ENCODE results near the gene PLD5. TPM values are rescaled to one million over a fixed set of nuclear protein-coding genes. Genes with fewer than 3 reads are reported as not detected.
"Not testable (repeated sequence)": the region's sequence is repeated elsewhere in the genome, so short reads cannot be mapped to it uniquely, and the experiment has no call there.

PLD5 gene
- total RNA-seq, 1 donor from 2014 or later, result not detected

DNA sequence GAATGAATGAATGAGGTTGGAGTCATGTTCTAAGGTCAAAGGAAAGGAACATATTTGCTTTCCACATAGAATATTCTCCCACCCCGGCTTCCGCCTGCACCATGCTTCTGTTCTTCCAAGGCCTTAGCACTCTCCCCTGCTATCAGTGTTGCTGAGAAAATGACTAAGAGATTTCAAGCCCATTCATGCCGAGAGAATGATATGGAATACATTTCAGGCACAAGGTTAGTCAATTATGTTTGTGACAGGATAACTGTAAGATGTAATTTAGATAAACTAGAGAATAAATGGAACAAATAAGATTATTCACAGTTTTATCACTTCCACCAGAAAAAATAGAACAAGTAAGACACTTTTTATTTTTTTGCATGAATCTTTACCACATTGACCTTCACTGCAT, 122.6 kb downstream of the PLD5 start:
- POLR2A ChIA-PET, result no interaction called here
- H3K4me1 Mint-ChIP-seq, result no peaks in the 10 kb centered on the region
- TF ChIP-seq, protein P1, sequence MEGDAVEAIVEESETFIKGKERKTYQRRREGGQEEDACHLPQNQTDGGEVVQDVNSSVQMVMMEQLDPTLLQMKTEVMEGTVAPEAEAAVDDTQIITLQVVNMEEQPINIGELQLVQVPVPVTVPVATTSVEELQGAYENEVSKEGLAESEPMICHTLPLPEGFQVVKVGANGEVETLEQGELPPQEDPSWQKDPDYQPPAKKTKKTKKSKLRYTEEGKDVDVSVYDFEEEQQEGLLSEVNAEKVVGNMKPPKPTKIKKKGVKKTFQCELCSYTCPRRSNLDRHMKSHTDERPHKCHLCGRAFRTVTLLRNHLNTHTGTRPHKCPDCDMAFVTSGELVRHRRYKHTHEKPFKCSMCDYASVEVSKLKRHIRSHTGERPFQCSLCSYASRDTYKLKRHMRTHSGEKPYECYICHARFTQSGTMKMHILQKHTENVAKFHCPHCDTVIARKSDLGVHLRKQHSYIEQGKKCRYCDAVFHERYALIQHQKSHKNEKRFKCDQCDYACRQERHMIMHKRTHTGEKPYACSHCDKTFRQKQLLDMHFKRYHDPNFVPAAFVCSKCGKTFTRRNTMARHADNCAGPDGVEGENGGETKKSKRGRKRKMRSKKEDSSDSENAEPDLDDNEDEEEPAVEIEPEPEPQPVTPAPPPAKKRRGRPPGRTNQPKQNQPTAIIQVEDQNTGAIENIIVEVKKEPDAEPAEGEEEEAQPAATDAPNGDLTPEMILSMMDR (IDR thresholded peaks at IDR 0.05), result no peak
- H3K27ac Mint-ChIP-seq, result no peak overlapping the region
- H3K4me3 Mint-ChIP-seq, result no peak overlapping the region
- H3K36me3 Mint-ChIP-seq (ENCODE audit: low read depth), result no peaks in the 10 kb centered on the region
- intact Hi-C loops (cut with micrococcal nuclease), result no loop called here
- DNase-seq (no peak), ATAC-seq (ENCODE audit: low read depth) (no peak)
- H3K9me3 Mint-ChIP-seq, result no peaks in the 10 kb centered on the region
- CTCF ChIA-PET, result no interaction called here
- no peaks in the 10 kb centered on the region for H3K27me3 Mint-ChIP-seq

GRCh38 chr1:242398351-242398750, 126.1 kb downstream of the PLD5 start:
- ChIA-PET CTCF (no interaction called here), POLR2A (no interaction called here)
- TF ChIP-seq, protein P1 (IDR thresholded peaks at IDR 0.05), result no peak
- H3K4me1 Mint-ChIP-seq, result no peaks in the 10 kb centered on the region
- no peak overlapping the region for H3K27ac Mint-ChIP-seq
- no peaks in the 10 kb centered on the region for H3K27me3 Mint-ChIP-seq
- no peaks in the 10 kb centered on the region for H3K36me3 Mint-ChIP-seq (ENCODE audit: low read depth)
- intact Hi-C loops (cut with micrococcal nuclease), result no loop called here
- DNase-seq (no peak), ATAC-seq (ENCODE audit: low read depth) (no peak)
- no peak overlapping the region for H3K4me3 Mint-ChIP-seq
- peaks cover 1% of the 10 kb centered on the region for H3K9me3 Mint-ChIP-seq

DNA sequence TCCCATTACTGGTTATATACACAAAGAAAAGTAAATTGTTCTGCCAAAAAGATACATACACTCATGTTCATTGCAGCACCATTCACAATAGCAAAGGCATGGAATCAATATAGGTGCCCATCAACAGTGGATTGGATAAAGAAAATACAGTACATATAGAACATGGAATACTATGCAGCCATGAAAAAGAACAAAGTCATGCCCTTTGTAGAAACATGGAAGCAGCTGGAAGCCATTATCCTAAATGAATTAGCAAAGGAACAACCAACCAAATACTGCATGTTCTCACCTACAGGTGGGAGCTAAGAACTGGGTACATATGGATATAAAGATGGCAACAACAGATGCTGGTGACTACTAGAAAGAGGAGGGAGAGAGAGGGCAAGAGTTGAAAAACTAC, 132.6 kb downstream of the PLD5 start:
- H3K27me3 Mint-ChIP-seq, result no peaks in the 10 kb centered on the region
- peaks cover 5% of the 10 kb centered on the region for H3K9me3 Mint-ChIP-seq
- ChIA-PET CTCF (no interaction called here), POLR2A (no interaction called here)
- no peak overlapping the region for H3K4me3 Mint-ChIP-seq
- H3K27ac Mint-ChIP-seq, result no peak overlapping the region
- no peaks in the 10 kb centered on the region for H3K4me1 Mint-ChIP-seq
- intact Hi-C loops (cut with micrococcal nuclease), result no loop called here
- no peak for ATAC-seq (ENCODE audit: low read depth)
- no peaks in the 10 kb centered on the region for H3K36me3 Mint-ChIP-seq (ENCODE audit: low read depth)
- DNase-seq, result no peak
- TF ChIP-seq, protein P1 (IDR thresholded peaks at IDR 0.05), result no peak

GRCh38 chr1:242376121-242376520, 148.4 kb downstream of the PLD5 start:
- H3K27me3 Mint-ChIP-seq; H3K4me3 Mint-ChIP-seq; ATAC-seq (ENCODE audit: low read depth); CTCF ChIA-PET; POLR2A ChIA-PET; DNase-seq; H3K36me3 Mint-ChIP-seq (ENCODE audit: low read depth); H3K4me1 Mint-ChIP-seq; H3K27ac Mint-ChIP-seq; intact Hi-C loops (cut with micrococcal nuclease): not testable (repeated sequence)
- H3K9me3 Mint-ChIP-seq, result peaks cover 11% of the 10 kb centered on the region

- intact Hi-C loops (cut with micrococcal nuclease); ATAC-seq (ENCODE audit: low read depth); H3K9me3 Mint-ChIP-seq; H3K27me3 Mint-ChIP-seq; H3K36me3 Mint-ChIP-seq (ENCODE audit: low read depth); H3K27ac Mint-ChIP-seq; CTCF ChIA-PET; DNase-seq; POLR2A ChIA-PET; H3K4me3 Mint-ChIP-seq; H3K4me1 Mint-ChIP-seq: not testable (repeated sequence)
Observed at GRCh38 chr1:242350446-242350845, 174.1 kb downstream of the PLD5 start.

GRCh38 chr1:242349636-242350035, 174.9 kb downstream of the PLD5 start:
- H3K4me3 Mint-ChIP-seq, result no peak overlapping the region

DNA sequence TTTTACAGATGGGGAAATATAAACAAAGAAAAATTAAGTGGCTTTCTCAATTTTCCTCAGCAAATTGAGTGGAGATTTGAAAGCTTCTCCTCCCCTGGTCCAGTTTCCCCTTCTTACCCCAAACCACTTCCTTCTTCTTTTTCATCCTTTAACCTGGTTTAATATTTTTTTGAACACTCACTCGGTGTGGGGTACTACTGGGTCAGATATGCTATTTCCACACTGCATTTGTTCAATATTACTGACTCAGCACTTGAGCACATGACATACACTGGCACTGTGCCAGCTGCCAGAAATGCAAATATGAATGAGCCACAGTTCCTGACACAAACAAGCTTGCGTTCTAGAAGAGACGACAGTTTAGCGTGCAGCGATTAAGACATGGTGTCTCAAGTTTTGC, 193.6 kb downstream of the PLD5 start:
- DNase-seq; ATAC-seq (ENCODE audit: low read depth); intact Hi-C loops (cut with micrococcal nuclease); POLR2A ChIA-PET; H3K27ac Mint-ChIP-seq; H3K27me3 Mint-ChIP-seq; H3K4me3 Mint-ChIP-seq; H3K9me3 Mint-ChIP-seq; CTCF ChIA-PET; H3K4me1 Mint-ChIP-seq; H3K36me3 Mint-ChIP-seq (ENCODE audit: low read depth): not testable (repeated sequence)

More at GRCh38 chr1:242349636-242350035, 174.9 kb downstream of the PLD5 start:
- intact Hi-C loops (cut with micrococcal nuclease), result no loop called here
- POLR2A ChIA-PET, result no interaction called here
- ATAC-seq (ENCODE audit: low read depth), result no peak
- CTCF ChIA-PET, result no interaction called here
- no peak overlapping the region for H3K27ac Mint-ChIP-seq
- no peaks in the 10 kb centered on the region for H3K27me3 Mint-ChIP-seq
- TF ChIP-seq, protein P1 (IDR thresholded peaks at IDR 0.05), result no peak
- peaks cover 5% of the 10 kb centered on the region for H3K9me3 Mint-ChIP-seq
- peaks cover 2% of the 10 kb centered on the region for H3K36me3 Mint-ChIP-seq (ENCODE audit: low read depth)
- no peak for DNase-seq
- no peaks in the 10 kb centered on the region for H3K4me1 Mint-ChIP-seq

DNA sequence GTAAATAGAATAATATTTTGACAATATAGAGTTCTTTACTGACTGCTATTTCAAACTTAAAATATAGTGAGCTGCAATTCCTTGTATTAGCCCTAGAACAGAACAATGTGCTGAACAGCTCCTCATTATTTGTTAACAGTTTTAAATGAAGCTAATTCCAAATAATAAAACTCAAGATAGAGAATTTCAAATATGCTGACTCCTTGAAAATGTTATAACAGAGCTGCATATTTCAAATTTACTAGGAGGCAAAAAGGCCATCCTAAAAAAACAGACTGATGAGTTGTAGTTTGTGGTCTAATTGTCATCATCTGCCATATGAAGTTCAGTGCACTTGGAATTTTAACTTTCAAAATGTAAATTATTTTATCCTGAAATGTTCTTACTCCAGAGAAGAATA, 197.1 kb downstream of the PLD5 start:
- intact Hi-C loops (cut with micrococcal nuclease); POLR2A ChIA-PET: not testable (repeated sequence)

GRCh38 chr1:242321981-242322380, 202.5 kb downstream of the PLD5 start:
- H3K9me3 Mint-ChIP-seq; intact Hi-C loops (cut with micrococcal nuclease); H3K27me3 Mint-ChIP-seq; POLR2A ChIA-PET; H3K4me3 Mint-ChIP-seq; ATAC-seq (ENCODE audit: low read depth); H3K36me3 Mint-ChIP-seq (ENCODE audit: low read depth); CTCF ChIA-PET; H3K27ac Mint-ChIP-seq; H3K4me1 Mint-ChIP-seq; DNase-seq: not testable (repeated sequence)

More for the DNA sequence above, 197.1 kb downstream of the PLD5 start:
- ATAC-seq (ENCODE audit: low read depth); H3K27me3 Mint-ChIP-seq; H3K36me3 Mint-ChIP-seq (ENCODE audit: low read depth); H3K27ac Mint-ChIP-seq; CTCF ChIA-PET; H3K9me3 Mint-ChIP-seq; DNase-seq; H3K4me1 Mint-ChIP-seq; H3K4me3 Mint-ChIP-seq: not testable (repeated sequence)

Data from activated B cell treated with CpG ODN at 0.5 μM for 24 hours (primary cell).